Mucosa of descending colon (tissue), 3 donors: ENCODE measurements around the gene KDM6A. TPM values are rescaled to one million over a fixed set of nuclear protein-coding genes. Genes with fewer than 3 reads are reported as not detected.
"Not testable (repeated sequence)": the region's sequence is repeated elsewhere in the genome, so short reads cannot be mapped to it uniquely, and the experiment has no call there.

Source experiments
- ATAC-seq: fragments of 200-7000 bp; cut with Tn5 transposase; one replicate; pipeline ENCODE4 v1.9.1; 2020; ENCODE audit warnings: mild to moderate bottlenecking, moderate library complexity
- DNase-seq, 3 donors: peaks; one replicate each; pipeline ENCODE4 v3.0.0-alpha.2; 2020
- H3K36me3 ChIP-seq: fragments of 200-600 bp; one replicate; pipeline ENCODE4 v1.8.0; 2021; ENCODE audit warnings: low read depth, mild to moderate bottlenecking
- H3K4me1 ChIP-seq: fragments of 200-600 bp; one replicate; pipeline ENCODE4 v1.8.0; 2021; ENCODE audit warnings: low read depth, mild to moderate bottlenecking
- H3K4me3 ChIP-seq: fragments of 200-600 bp; one replicate; pipeline ENCODE4 v1.8.0; 2021; ENCODE audit warnings: mild to moderate bottlenecking
- H3K9me3 ChIP-seq: fragments of 200-600 bp; one replicate; pipeline ENCODE4 v1.8.0; 2021; ENCODE audit warnings: mild to moderate bottlenecking
- intact Hi-C, 2 donors: fragments of 100-400 bp; cut with DNase I in 1 of 2; cut with micrococcal nuclease in 1 of 2; formaldehyde crosslinking; loops; one replicate each; pipeline versions ENCODE4 v1.11.0 to v1.11.1; 2022; cut with DNase I, micrococcal nuclease
- total RNA-seq, 3 donors: library from RNA; stranded (reverse); fragmentation: NEBNext Ultra II Directional in 2 of 3; extraction: Animal tissue kit (Norgen Biotek cat#: 25700) in 2 of 3; gene quantifications; one replicate each; pipeline versions ENCODE4 v1.2.1 to v1.2.4, GENCODE V29; 2021 to 2023
- TF ChIP-seq, protein P1 (sequence below): fragments of 200-600 bp; IDR thresholded peaks from one replicate; pipeline ENCODE4 v1.8.0; 2022; ENCODE audit warnings: antibody characterized with exemption, mild to moderate bottlenecking
- donor health status: DM: no; HTN: no; CAD: no; lungs with moderate emphysema.
- donor health status: DM: no; HTN: no; CAD: no.
- donor health status: DM: no; HTN: yes; CAD: no.

The KDM6A gene
- total RNA-seq, 3 donors from 2014 or later: 24.0 to 41.5 (median 36.5) TPM

DNA sequence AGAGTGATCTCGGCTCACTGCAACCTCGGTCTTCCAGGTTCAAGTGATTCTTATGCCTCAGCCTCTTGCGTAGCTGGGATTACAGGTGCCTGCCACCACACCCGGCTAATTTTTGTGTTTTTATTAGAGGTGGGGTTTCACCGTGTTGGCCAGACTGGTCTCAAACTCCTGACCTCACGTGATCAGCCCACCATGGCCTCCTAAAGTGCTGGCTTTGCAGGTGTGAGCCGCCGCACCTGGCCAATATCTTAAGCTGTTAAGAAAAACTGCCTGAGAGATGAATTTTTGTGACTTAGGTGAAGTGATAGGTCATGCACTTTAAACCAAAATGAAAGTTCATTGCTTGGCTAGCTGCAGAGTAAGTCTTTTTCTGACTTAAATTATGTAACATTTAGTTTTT lies 5.8 kb downstream of the KDM6A start:
- no peak for ATAC-seq
- no peaks in the 10 kb centered on the region for H3K36me3 ChIP-seq
- no peaks in the 10 kb centered on the region for H3K9me3 ChIP-seq
- DNase-seq: no peak
- H3K4me3 ChIP-seq: no peak overlapping the region
- intact Hi-C loops: no loop called here
- TF ChIP-seq, protein P1, sequence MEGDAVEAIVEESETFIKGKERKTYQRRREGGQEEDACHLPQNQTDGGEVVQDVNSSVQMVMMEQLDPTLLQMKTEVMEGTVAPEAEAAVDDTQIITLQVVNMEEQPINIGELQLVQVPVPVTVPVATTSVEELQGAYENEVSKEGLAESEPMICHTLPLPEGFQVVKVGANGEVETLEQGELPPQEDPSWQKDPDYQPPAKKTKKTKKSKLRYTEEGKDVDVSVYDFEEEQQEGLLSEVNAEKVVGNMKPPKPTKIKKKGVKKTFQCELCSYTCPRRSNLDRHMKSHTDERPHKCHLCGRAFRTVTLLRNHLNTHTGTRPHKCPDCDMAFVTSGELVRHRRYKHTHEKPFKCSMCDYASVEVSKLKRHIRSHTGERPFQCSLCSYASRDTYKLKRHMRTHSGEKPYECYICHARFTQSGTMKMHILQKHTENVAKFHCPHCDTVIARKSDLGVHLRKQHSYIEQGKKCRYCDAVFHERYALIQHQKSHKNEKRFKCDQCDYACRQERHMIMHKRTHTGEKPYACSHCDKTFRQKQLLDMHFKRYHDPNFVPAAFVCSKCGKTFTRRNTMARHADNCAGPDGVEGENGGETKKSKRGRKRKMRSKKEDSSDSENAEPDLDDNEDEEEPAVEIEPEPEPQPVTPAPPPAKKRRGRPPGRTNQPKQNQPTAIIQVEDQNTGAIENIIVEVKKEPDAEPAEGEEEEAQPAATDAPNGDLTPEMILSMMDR: no peak
- no peaks in the 10 kb centered on the region for H3K4me1 ChIP-seq

DNA sequence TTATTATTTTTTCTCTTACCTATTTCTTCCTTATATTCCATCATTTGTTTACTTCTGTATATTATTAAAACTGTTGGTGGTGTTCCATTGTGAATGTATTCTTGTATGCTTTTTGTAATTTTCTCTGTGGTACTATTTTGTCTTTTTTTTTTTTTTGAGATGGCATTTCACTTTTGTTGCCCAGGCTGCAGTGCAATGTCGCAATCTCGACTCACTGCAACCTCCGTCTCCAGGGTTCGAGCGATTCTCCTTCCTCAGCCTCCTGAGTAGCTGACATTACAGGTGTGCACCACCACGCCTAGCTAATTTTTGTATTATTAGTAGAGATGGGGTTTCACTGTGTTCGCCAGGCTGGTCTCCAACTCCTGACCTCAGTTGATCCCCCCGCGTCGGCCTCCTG lies 8.6 kb downstream of the KDM6A start:
- Histone ChIP-seq H3K36me3 (no peaks in the 10 kb centered on the region), H3K4me3 (no peak overlapping the region), H3K4me1 (no peaks in the 10 kb centered on the region), H3K9me3 (no peaks in the 10 kb centered on the region)
- ATAC-seq (no peak), DNase-seq (no peak)
- intact Hi-C loops: no loop called here
- TF ChIP-seq, protein P1: no peak

- Histone ChIP-seq H3K4me1 (no peaks in the 10 kb centered on the region), H3K4me3 (no peak overlapping the region), H3K36me3 (no peaks in the 10 kb centered on the region), H3K9me3 (no peaks in the 10 kb centered on the region)
- intact Hi-C loops: no loop called here
- DNase-seq: no peak
- TF ChIP-seq, protein P1: no peak
- ATAC-seq: no peak
These were observed 9.6 kb downstream of the KDM6A start for GRCh38 chrX:44882635-44883034.

- no peaks in the 10 kb centered on the region for H3K9me3 ChIP-seq
- H3K4me1 ChIP-seq: no peaks in the 10 kb centered on the region
- TF ChIP-seq, protein P1: no peak
These were observed 12.0 kb downstream of the KDM6A start for GRCh38 chrX:44884944-44885343.

DNA sequence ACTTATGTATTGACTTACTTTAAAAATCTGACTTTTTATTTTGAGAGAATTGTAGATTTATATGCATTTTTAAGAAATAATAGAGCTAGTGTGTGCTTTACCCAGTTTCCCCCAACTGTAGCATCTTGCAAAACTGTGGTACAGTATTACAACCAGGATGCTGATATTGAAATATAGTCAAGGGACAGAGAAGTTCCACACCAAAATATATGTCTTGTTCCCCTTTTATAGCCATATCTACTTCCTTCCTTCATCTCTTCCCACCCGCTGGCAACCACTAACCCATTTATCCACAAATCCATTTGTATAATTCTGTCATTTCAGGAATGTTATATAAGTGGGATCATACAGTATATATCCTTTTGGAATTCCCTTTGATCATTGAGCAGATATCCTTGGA lies 16.8 kb downstream of the KDM6A start:
- ATAC-seq (no peak), DNase-seq (no peak)
- TF ChIP-seq, protein P1: no peak
- intact Hi-C loops: no loop called here
- no peak overlapping the region for H3K4me3 ChIP-seq
- no peaks in the 10 kb centered on the region for H3K4me1 ChIP-seq
- H3K9me3 ChIP-seq: no peaks in the 10 kb centered on the region
- no peaks in the 10 kb centered on the region for H3K36me3 ChIP-seq

More at GRCh38 chrX:44884944-44885343, 12.0 kb downstream of the KDM6A start:
- intact Hi-C loops: no loop called here
- Histone ChIP-seq H3K36me3 (no peaks in the 10 kb centered on the region), H3K4me3 (no peak overlapping the region)
- DNase-seq (no peak), ATAC-seq (no peak)

GRCh38 chrX:44890247-44890646 lies 17.3 kb downstream of the KDM6A start:
- no peak overlapping the region for H3K4me3 ChIP-seq
- DNase-seq (no peak), ATAC-seq (no peak)
- no peaks in the 10 kb centered on the region for H3K4me1 ChIP-seq
- no peaks in the 10 kb centered on the region for H3K9me3 ChIP-seq
- intact Hi-C loops: no loop called here
- TF ChIP-seq, protein P1: no peak
- no peaks in the 10 kb centered on the region for H3K36me3 ChIP-seq

- ATAC-seq, intact Hi-C loops: not testable (repeated sequence)
These were observed 17.7 kb downstream of the KDM6A start for GRCh38 chrX:44890687-44891086.

More at GRCh38 chrX:44890687-44891086, 17.7 kb downstream of the KDM6A start:
- not testable (repeated sequence) for H3K4me1 ChIP-seq, H3K36me3 ChIP-seq, H3K9me3 ChIP-seq, DNase-seq, H3K4me3 ChIP-seq
